ENCODE results near the gene OR9G4.

DNA sequence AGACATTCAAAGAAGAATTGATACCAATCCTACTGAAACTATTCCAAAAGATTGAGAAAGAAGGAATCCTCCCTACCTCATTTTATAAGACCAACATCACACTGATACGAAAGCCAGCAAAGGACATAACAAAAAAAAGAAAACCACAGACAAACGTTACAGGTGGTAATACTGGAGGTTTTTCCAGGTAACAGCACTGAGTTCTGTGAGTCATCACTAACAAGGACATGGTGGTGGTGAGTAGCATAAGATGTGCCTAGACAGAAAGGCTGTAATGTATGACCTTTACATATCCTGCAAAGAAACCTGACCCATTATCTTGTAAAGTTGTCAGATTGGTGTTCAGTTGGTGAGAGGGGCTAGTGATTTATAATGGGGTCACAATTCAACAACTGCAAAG lies 34.3 kb downstream of the OR9G4 start:
- TF ChIP-seq, protein P1, sequence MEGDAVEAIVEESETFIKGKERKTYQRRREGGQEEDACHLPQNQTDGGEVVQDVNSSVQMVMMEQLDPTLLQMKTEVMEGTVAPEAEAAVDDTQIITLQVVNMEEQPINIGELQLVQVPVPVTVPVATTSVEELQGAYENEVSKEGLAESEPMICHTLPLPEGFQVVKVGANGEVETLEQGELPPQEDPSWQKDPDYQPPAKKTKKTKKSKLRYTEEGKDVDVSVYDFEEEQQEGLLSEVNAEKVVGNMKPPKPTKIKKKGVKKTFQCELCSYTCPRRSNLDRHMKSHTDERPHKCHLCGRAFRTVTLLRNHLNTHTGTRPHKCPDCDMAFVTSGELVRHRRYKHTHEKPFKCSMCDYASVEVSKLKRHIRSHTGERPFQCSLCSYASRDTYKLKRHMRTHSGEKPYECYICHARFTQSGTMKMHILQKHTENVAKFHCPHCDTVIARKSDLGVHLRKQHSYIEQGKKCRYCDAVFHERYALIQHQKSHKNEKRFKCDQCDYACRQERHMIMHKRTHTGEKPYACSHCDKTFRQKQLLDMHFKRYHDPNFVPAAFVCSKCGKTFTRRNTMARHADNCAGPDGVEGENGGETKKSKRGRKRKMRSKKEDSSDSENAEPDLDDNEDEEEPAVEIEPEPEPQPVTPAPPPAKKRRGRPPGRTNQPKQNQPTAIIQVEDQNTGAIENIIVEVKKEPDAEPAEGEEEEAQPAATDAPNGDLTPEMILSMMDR (IDR thresholded peaks at IDR 0.05): no peak
- TF ChIP-seq POLR2A (IDR thresholded peaks at IDR 0.05): no peak
